Measurements from ENCODE around the gene ATE1. TPM values are rescaled to one million over a fixed set of nuclear protein-coding genes. Genes with fewer than 3 reads are reported as not detected.

The ATE1 gene
- total RNA-seq, 4 donors from 2014 or later: 20.8 to 29.5 (median 24.9) TPM

- DNase-seq (ENCODE audit: low spot score) (no peak), ATAC-seq (ENCODE audit: low FRiP score) (no peak)
- TF ChIP-seq, protein P1, sequence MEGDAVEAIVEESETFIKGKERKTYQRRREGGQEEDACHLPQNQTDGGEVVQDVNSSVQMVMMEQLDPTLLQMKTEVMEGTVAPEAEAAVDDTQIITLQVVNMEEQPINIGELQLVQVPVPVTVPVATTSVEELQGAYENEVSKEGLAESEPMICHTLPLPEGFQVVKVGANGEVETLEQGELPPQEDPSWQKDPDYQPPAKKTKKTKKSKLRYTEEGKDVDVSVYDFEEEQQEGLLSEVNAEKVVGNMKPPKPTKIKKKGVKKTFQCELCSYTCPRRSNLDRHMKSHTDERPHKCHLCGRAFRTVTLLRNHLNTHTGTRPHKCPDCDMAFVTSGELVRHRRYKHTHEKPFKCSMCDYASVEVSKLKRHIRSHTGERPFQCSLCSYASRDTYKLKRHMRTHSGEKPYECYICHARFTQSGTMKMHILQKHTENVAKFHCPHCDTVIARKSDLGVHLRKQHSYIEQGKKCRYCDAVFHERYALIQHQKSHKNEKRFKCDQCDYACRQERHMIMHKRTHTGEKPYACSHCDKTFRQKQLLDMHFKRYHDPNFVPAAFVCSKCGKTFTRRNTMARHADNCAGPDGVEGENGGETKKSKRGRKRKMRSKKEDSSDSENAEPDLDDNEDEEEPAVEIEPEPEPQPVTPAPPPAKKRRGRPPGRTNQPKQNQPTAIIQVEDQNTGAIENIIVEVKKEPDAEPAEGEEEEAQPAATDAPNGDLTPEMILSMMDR (IDR thresholded peaks at IDR 0.05): no peak
Observed at GRCh38 chr10:121734589-121735045, 193.2 kb downstream of the ATE1 start.

DNA sequence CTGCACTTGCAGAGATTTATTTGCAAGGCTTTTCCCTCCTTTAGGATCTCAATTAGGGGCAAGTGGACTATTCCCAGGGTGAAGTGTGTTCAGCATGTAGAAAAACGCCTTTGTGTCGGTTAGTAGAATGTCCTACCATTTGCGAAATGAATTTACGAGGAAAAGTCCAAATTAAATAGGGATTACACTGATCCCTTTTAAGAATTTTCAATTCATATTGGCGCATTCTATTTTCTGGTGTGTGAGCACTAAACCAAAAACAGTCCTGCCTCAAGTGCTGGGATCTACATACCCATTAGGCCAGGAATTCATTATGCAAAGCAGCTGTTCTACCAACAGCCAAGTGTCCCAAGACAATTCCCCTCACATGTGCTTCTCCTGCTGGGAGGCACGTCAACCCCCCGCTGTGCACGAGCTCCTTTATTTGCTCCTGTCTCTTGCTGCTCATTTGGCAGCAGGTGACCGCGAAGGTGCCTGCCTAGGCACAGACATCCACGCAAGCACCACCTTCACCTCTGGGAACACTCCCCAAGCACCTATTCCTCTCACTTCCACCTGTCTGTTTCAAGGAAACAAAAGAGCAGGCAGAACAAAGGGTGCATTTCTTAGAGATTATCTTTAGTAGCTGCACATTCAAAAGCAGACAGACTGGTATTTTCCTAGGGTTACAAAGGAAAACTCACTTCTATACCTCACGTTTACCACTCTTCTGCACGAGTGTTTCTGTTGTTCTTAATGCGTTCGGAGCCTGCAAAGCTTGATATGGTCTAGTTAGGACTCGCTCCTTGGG is 195.0 kb downstream of the ATE1 start:
- TF ChIP-seq, protein P1 (IDR thresholded peaks at IDR 0.05): no peak
- ATAC-seq (ENCODE audit: low FRiP score) (no peak), DNase-seq (ENCODE audit: low spot score) (no peak)

- DNase-seq (ENCODE audit: low spot score): no peak
- TF ChIP-seq, protein P1 (IDR thresholded peaks at IDR 0.05): no peak
- no peak for ATAC-seq (ENCODE audit: low FRiP score)
Observed at GRCh38 chr10:121732172-121732571, 195.7 kb downstream of the ATE1 start.

- ATAC-seq (ENCODE audit: low FRiP score) (no peak), DNase-seq (ENCODE audit: low spot score) (no peak)
- TF ChIP-seq, protein P1 (IDR thresholded peaks at IDR 0.05): no peak
Observed at GRCh38 chr10:121724282-121724681, 203.5 kb downstream of the ATE1 start.

DNA sequence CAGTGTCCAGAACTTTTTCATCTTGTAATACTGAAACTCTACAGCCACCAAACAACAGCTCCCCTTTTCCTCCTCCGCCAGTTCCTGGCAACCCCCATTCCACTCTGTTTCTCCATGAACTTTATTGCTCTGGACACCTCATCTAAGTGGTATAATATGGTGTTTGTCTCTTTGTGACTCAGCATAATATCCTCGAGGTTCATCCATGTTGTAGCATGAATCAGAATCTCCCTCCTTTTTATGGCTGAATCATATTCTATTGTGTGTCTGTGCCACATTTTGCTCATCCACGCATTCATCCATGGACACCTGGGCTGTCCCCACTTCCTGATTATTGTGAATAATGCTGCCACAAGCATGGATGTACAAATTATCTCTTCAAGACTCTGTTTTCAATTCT is 205.2 kb downstream of the ATE1 start:
- TF ChIP-seq, protein P1 (IDR thresholded peaks at IDR 0.05): no peak
- DNase-seq (ENCODE audit: low spot score): no peak
- ATAC-seq (ENCODE audit: low FRiP score): no peak

DNA sequence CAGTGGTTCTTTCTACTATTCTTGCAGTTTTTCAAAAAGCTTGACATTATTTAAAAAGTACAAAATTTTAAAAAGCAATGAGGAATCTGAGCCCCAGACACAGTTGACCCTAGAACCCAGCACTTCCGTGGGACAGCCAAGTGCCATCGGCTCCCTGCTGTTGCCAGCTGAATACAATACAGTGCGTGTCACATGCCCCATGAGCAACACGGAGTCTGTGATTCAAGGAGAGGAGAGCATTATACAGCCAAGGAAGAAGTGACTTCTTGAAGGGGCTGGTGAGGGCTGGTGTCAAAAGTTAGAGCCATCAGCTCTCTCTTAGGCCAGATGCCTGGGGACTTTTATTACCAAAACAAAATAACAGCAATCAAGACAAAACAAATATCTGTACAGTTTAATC is 206.6 kb downstream of the ATE1 start:
- DNase-seq (ENCODE audit: low spot score): no peak
- TF ChIP-seq, protein P1 (IDR thresholded peaks at IDR 0.05): no peak
- no peak for ATAC-seq (ENCODE audit: low FRiP score)

- ATAC-seq (ENCODE audit: low FRiP score) (no peak), DNase-seq (ENCODE audit: low spot score) (no peak)
- TF ChIP-seq, protein P1 (IDR thresholded peaks at IDR 0.05): no peak
Observed at GRCh38 chr10:121715969-121716368, 211.9 kb downstream of the ATE1 start.
